Measurements from ENCODE around the gene KRTAP22-1. TPM values are rescaled to one million over a fixed set of nuclear protein-coding genes. Genes with fewer than 3 reads are reported as not detected.

The KRTAP22-1 gene
- total and polyA plus RNA-seq, 2 experiments from 2014 or later = not detected

- Mint-ChIP-seq H3K27ac (no peak overlapping the region), H3K9me3 (no peaks in the 10 kb centered on the region), H3K27me3 (ENCODE audit: insufficient read depth, low read depth, poor library complexity) (no peaks in the 10 kb centered on the region), H3K36me3 (ENCODE audit: low read depth) (no peaks in the 10 kb centered on the region), H3K4me1 (no peaks in the 10 kb centered on the region), H3K4me3 (no peak overlapping the region)
- DNase-seq (ENCODE audit: low spot score) (no peak), ATAC-seq (no peak)
- TF ChIP-seq ZNF114 (CRISPR knock-in tag; IDR thresholded peaks at IDR 0.05) = no peak
- TF ChIP-seq ZNF462 (CRISPR knock-in tag; IDR thresholded peaks at IDR 0.05) = no peak
- no peak for TF ChIP-seq CTCF (conservative IDR thresholded peaks at IDR 0.05; ENCODE audit: low read depth in 2 of 2)
- no peak for TF ChIP-seq EZH2 (IDR thresholded peaks at IDR 0.05; ENCODE audit: low read depth, unreplicated experiment)
- TF ChIP-seq NANOG (IDR thresholded peaks at IDR 0.05; ENCODE audit: borderline replicate concordance) = no peak
- TF ChIP-seq ETS1 (IDR thresholded peaks at IDR 0.05) = no peak
- TF ChIP-seq JUNB (IDR thresholded peaks at IDR 0.05; ENCODE audit: unreplicated experiment) = no peak
- TF ChIP-seq STAT1 (IDR thresholded peaks at IDR 0.05; ENCODE audit: unreplicated experiment) = no peak
- no peak for TF ChIP-seq CREB1 (CRISPR knock-in tag; IDR thresholded peaks at IDR 0.05; ENCODE audit: low read depth)
- TF ChIP-seq ZNF331 (CRISPR knock-in tag; IDR thresholded peaks at IDR 0.05; ENCODE audit: low read depth) = no peak
- no peak for TF ChIP-seq POLR2AphosphoS5 (IDR thresholded peaks at IDR 0.05; ENCODE audit: low read depth)
- TF ChIP-seq REST (IDR thresholded peaks at IDR 0.05; ENCODE audit: unreplicated experiment) = no peak
- TF ChIP-seq EZH2phosphoT487 (IDR thresholded peaks at IDR 0.05; ENCODE audit: unreplicated experiment) = no peak
- Histone ChIP-seq H3K4me1 (ENCODE audit: insufficient read depth) (no peaks in the 10 kb centered on the region), H3K4me2 (no peak overlapping the region), H3K36me3 (ENCODE audit: insufficient read depth) (no peaks in the 10 kb centered on the region), H3K27me3 (ENCODE audit: insufficient read depth) (no peaks in the 10 kb centered on the region), H3K79me2 (replicated peaks; ENCODE audit: insufficient read depth) (no peaks in the 10 kb centered on the region), H3K9me2 (ENCODE audit: insufficient read depth) (no peaks in the 10 kb centered on the region), H2AFZ (no peak overlapping the region), H3K27ac (ENCODE audit: low read depth) (no peak overlapping the region), H4K20me1 (replicated peaks; ENCODE audit: insufficient read depth) (no peaks in the 10 kb centered on the region), H3K4me3 (no peak overlapping the region), H3F3A (replicated peaks; ENCODE audit: low read depth) (no peaks in the 10 kb centered on the region)
These were observed 45.8 kb upstream of the KRTAP22-1 start for GRCh38 chr21:30555095-30555494.

All from GM23338 (cell line).